Smooth muscle cell (in vitro differentiated cells): Measurements from ENCODE around the gene CAP2. TPM values are rescaled to one million over a fixed set of nuclear protein-coding genes. Genes with fewer than 3 reads are reported as not detected.

Experiments
- DNase-seq: peaks from one replicate; lab custom pipeline; 2025; ENCODE audit not compliant: unreplicated experiment; lab: John Stamatoyannopoulos, UW
- H2AFZ ChIP-seq: fragments of 200-600 bp; sonication (generic); 2 replicates; pipeline ENCODE4 v1.6.0; 2016; ENCODE audit warnings: antibody characterized with exemption, low read depth, mild to moderate bottlenecking
- H3F3A ChIP-seq: fragments of 200-600 bp; sonication (generic); 2 replicates; pipeline ENCODE4 v1.6.0; 2017; ENCODE audit warnings: antibody characterized with exemption, low read depth
- H3K27ac ChIP-seq: fragments of 200-600 bp; sonication (generic); 2 replicates; pipeline ENCODE4 v1.5.1; 2016; ENCODE audit warnings: low read depth, mild to moderate bottlenecking
- H3K27me3 ChIP-seq: fragments of 200-600 bp; sonication (generic); 2 replicates; pipeline ENCODE4 v1.6.1; 2016; ENCODE audit warnings: low read depth, mild to moderate bottlenecking
- H3K36me3 ChIP-seq: fragments of 200-600 bp; sonication (generic); 2 replicates; pipeline ENCODE4 v1.5.1; 2016; ENCODE audit warnings: low read depth
- H3K4me1 ChIP-seq: fragments of 200-600 bp; sonication (generic); 2 replicates; pipeline ENCODE4 v1.5.1; 2016; ENCODE audit warnings: low read depth
- H3K4me2 ChIP-seq: fragments of 200-600 bp; sonication (generic); 2 replicates; pipeline ENCODE4 v1.6.0; 2016; ENCODE audit warnings: mild to moderate bottlenecking
- H3K4me3 ChIP-seq: fragments of 200-600 bp; sonication (generic); 2 replicates; pipeline ENCODE4 v1.5.1; 2016; ENCODE audit warnings: mild to moderate bottlenecking
- H3K79me2 ChIP-seq: fragments of 200-600 bp; sonication (generic); 2 replicates; pipeline ENCODE4 v1.6.0; 2016; ENCODE audit warnings: low read depth, mild to moderate bottlenecking
- H3K9ac ChIP-seq: fragments of 200-600 bp; sonication (generic); 2 replicates; pipeline ENCODE4 v1.6.0; 2016; ENCODE audit warnings: low read depth
- H3K9me3 ChIP-seq: fragments of 200-600 bp; sonication (generic); replicated peaks from 2 replicates; pipeline ENCODE4 v1.5.1; 2016; ENCODE audit warnings: low read depth
- H4K20me1 ChIP-seq: fragments of 200-600 bp; sonication (generic); 2 replicates; pipeline ENCODE4 v1.6.0; 2016; ENCODE audit warnings: low read depth
- WGBS: methylation state at CpG from one replicate; pipeline ENCODE4 v1.1.7; 2016; ENCODE audit warnings: low lambda C conversion rate; 5-methylcytosine and 5-hydroxymethylcytosine counted together
- polyA plus RNA-seq: library from polyadenylated mRNA; unstranded; fragments of >200 nt; fragmentation: Nextera tagmentation; extraction: Ambion mirVana; gene quantifications from 2 replicates; pipeline ENCODE4 v1.2.1, GENCODE V29; 2016
- total RNA-seq: library from RNA; depleted of rRNA; stranded (reverse); fragments of >200 nt; gene quantifications from 2 replicates; pipeline ENCODE4 v1.2.3, GENCODE V29; 2014
- TF ChIP-seq, protein P1 (sequence below): fragments of 200-600 bp; sonication (generic); IDR thresholded peaks from 2 replicates; pipeline ENCODE4 v1.5.1; 2017; ENCODE audit warnings: borderline replicate concordance, mild to moderate bottlenecking, antibody characterized with exemption; ENCODE audit not compliant: insufficient read depth, poor library complexity, severe bottlenecking

CAP2 gene
- total and polyA plus RNA-seq, 2 experiments from 2014 or later = 19.0 to 27.7 TPM

DNA sequence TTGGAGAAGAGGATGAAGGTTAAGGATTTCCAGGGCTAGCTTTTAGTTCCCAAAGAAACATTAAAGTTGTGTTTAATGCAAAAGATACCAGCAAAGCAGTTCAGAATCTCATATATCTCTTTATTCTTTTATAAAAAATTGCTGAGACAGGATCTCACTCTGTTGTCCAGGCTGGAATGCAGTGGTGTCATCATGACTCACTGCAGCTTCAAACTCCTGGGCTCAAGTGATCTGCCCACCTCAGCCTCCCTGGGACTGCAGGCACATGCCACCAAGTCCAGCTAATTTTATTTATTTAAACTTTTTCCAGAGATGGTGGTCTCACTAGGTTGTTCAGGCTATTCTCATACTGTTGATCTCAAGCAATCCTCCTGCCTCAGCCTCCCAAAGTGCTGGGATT, 41.1 kb upstream of the CAP2 start:
- H3K4me3 ChIP-seq = no peak overlapping the region
- no peaks in the 10 kb centered on the region for H3K9me3 ChIP-seq
- no peaks in the 10 kb centered on the region for H3K27me3 ChIP-seq
- no peak overlapping the region for H2AFZ ChIP-seq
- no peaks in the 10 kb centered on the region for H4K20me1 ChIP-seq
- H3K9ac ChIP-seq = no peak overlapping the region
- TF ChIP-seq, protein P1, sequence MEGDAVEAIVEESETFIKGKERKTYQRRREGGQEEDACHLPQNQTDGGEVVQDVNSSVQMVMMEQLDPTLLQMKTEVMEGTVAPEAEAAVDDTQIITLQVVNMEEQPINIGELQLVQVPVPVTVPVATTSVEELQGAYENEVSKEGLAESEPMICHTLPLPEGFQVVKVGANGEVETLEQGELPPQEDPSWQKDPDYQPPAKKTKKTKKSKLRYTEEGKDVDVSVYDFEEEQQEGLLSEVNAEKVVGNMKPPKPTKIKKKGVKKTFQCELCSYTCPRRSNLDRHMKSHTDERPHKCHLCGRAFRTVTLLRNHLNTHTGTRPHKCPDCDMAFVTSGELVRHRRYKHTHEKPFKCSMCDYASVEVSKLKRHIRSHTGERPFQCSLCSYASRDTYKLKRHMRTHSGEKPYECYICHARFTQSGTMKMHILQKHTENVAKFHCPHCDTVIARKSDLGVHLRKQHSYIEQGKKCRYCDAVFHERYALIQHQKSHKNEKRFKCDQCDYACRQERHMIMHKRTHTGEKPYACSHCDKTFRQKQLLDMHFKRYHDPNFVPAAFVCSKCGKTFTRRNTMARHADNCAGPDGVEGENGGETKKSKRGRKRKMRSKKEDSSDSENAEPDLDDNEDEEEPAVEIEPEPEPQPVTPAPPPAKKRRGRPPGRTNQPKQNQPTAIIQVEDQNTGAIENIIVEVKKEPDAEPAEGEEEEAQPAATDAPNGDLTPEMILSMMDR = no peak
- no peaks in the 10 kb centered on the region for H3K79me2 ChIP-seq
- no peaks in the 10 kb centered on the region for H3K36me3 ChIP-seq
- H3K4me2 ChIP-seq = no peak overlapping the region
- DNase-seq = no peak
- H3K27ac ChIP-seq = no peak overlapping the region
- no peaks in the 10 kb centered on the region for H3F3A ChIP-seq
- H3K4me1 ChIP-seq = no peaks in the 10 kb centered on the region

DNA sequence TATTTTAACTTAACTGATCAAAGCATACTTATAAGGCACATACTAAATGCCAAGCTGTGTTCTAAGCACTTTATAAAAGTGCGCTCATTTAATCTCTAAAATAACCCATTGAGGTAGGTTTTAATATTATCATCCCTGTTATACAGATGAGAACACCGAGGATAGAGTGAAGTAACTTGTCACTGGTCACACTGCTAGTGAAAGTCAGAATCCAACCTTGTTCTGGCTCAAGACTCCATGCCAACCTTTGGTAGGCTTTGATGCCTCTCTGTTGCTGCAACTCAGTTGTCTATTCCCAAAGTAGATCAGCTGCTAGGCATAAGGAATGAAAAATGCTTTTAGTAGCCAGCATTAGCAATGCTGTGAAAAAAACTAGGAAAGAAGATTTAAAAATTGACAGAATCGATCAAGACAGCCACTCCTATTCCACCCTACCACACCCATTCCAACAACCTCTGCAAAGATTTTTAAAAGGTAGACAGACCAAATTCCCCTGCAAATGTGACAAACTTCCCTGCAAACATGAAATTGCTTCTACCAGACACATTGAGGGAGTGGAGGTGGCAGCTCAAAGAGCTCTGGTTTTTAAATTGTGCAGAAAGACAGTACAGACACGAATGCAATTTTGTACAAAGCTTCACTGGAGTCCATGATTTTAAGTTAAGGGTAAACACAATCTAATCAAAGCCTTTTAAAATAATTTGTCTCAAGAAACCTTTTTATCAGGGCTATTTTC, 39.8 kb upstream of the CAP2 start:
- H3K9ac ChIP-seq = no peak overlapping the region
- no peaks in the 10 kb centered on the region for H3K4me1 ChIP-seq
- WGBS = 87% methylated on average over 4 of the region's 4 CpGs
- H2AFZ ChIP-seq = no peak overlapping the region
- H3F3A ChIP-seq = no peaks in the 10 kb centered on the region
- no peaks in the 10 kb centered on the region for H3K79me2 ChIP-seq
- no peaks in the 10 kb centered on the region for H3K27me3 ChIP-seq
- no peak overlapping the region for H3K27ac ChIP-seq
- no peaks in the 10 kb centered on the region for H4K20me1 ChIP-seq
- DNase-seq = no peak
- no peaks in the 10 kb centered on the region for H3K36me3 ChIP-seq
- H3K9me3 ChIP-seq = no peaks in the 10 kb centered on the region
- H3K4me3 ChIP-seq = no peak overlapping the region
- no peak overlapping the region for H3K4me2 ChIP-seq
- TF ChIP-seq, protein P1 = no peak

DNA sequence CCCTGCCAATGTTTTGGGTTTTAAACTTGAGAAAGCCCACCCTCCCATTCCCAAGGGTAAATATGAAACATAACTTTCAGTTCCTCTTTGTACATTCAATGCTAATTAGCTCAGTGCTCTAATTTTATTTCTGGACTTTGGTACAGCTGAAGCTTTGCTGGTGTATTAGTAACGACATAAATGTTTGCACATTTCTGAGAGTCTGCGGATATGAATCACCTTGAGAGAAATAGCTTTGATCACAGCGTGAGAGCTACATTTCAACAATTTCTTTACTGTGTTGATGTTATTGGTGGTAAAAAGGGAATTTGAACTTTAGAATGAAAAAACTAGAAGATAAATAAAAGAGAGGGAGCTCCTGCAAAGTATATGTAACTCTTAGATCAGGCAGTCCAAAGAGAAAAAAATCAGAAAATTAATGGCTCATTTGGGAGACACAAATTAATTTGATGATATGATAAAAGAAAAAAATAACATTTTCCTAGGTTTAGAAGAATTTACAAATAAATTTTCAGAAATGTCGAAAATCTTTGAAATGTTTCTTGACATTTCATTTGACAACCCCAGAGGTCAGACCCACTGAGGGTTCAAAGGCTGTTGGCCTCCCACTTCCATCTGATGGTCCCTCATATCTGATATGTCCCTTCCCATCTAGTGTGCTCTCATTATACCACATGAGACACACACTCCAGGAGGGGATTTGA, 38.5 kb upstream of the CAP2 start:
- H3K9ac ChIP-seq = no peak overlapping the region
- DNase-seq = no peak
- no peaks in the 10 kb centered on the region for H3K27me3 ChIP-seq
- no peaks in the 10 kb centered on the region for H3F3A ChIP-seq
- H3K36me3 ChIP-seq = no peaks in the 10 kb centered on the region
- H4K20me1 ChIP-seq = no peaks in the 10 kb centered on the region
- H3K27ac ChIP-seq = no peak overlapping the region
- no peak overlapping the region for H3K4me3 ChIP-seq
- H3K9me3 ChIP-seq = no peaks in the 10 kb centered on the region
- H2AFZ ChIP-seq = no peak overlapping the region
- no peaks in the 10 kb centered on the region for H3K79me2 ChIP-seq
- no peaks in the 10 kb centered on the region for H3K4me1 ChIP-seq
- no peak overlapping the region for H3K4me2 ChIP-seq
- TF ChIP-seq, protein P1 = no peak
- WGBS = 82% methylated on average over 4 of the region's 4 CpGs
